Measurements from ENCODE around the gene RAP2C. TPM values are rescaled to one million over a fixed set of nuclear protein-coding genes. Genes with fewer than 3 reads are reported as not detected.

The RAP2C gene
- total RNA-seq, 4 donors from 2014 or later: 12.0 to 13.9 (median 13.3) TPM

DNA sequence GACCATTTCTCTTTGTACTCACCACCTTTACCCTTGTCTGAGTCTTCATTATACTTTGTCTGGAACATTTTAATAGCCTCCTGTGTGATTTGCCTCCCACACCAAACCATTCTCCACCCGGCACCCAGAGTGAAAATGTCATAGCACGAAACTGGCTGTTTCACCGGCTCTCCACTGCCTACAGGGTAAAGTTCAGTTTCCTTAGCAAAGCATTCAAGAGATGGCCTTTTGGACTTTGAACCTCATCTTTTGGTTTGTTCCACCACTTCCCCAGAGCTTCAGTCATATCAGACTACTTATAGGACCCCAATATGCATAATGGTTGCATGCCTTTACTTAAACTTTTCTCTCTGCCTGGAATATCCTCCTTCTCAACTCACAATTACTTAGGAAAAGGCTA, 38.3 kb downstream of the RAP2C start:
- no peak for TF ChIP-seq EP300 (IDR thresholded peaks at IDR 0.05)
- no peak for TF ChIP-seq POLR2A (IDR thresholded peaks at IDR 0.05; ENCODE audit: low read depth)
- TF ChIP-seq, protein P1, sequence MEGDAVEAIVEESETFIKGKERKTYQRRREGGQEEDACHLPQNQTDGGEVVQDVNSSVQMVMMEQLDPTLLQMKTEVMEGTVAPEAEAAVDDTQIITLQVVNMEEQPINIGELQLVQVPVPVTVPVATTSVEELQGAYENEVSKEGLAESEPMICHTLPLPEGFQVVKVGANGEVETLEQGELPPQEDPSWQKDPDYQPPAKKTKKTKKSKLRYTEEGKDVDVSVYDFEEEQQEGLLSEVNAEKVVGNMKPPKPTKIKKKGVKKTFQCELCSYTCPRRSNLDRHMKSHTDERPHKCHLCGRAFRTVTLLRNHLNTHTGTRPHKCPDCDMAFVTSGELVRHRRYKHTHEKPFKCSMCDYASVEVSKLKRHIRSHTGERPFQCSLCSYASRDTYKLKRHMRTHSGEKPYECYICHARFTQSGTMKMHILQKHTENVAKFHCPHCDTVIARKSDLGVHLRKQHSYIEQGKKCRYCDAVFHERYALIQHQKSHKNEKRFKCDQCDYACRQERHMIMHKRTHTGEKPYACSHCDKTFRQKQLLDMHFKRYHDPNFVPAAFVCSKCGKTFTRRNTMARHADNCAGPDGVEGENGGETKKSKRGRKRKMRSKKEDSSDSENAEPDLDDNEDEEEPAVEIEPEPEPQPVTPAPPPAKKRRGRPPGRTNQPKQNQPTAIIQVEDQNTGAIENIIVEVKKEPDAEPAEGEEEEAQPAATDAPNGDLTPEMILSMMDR (IDR thresholded peaks at IDR 0.05): no peak
- TF ChIP-seq POLR2AphosphoS5 (IDR thresholded peaks at IDR 0.05): no peak
- no peaks in the 10 kb centered on the region for H3K9me3 ChIP-seq
- DNase-seq (ENCODE audit: extremely low spot score): no peak
- H3K27me3 ChIP-seq: no peaks in the 10 kb centered on the region
- no peak overlapping the region for H3K4me3 ChIP-seq
- intact Hi-C loops (cut with DNase I): no loop called here
- H3K36me3 ChIP-seq: no peaks in the 10 kb centered on the region
- WGBS: 89% methylated on average over 3 of the region's 3 CpGs
- H3K27ac ChIP-seq (replicated peaks in 1 of 4): no peak overlapping the region
- no peaks in the 10 kb centered on the region for H3K4me1 ChIP-seq

- TF ChIP-seq POLR2AphosphoS5 (IDR thresholded peaks at IDR 0.05) (no peak), EP300 (IDR thresholded peaks at IDR 0.05) (no peak), POLR2A (IDR thresholded peaks at IDR 0.05; ENCODE audit: low read depth) (no peak)
- TF ChIP-seq, protein P1 (IDR thresholded peaks at IDR 0.05): no peak
- Histone ChIP-seq H3K27ac (replicated peaks in 1 of 4) (no peak overlapping the region), H3K4me1 (no peaks in the 10 kb centered on the region), H3K36me3 (no peaks in the 10 kb centered on the region), H3K27me3 (no peaks in the 10 kb centered on the region), H3K9me3 (no peaks in the 10 kb centered on the region), H3K4me3 (no peak overlapping the region)
- 45% methylated on average over 1 of the region's 1 CpG for WGBS
- intact Hi-C loops (cut with DNase I): no loop called here
- DNase-seq (ENCODE audit: extremely low spot score): no peak
These were observed 45.6 kb downstream of the RAP2C start for GRCh38 chrX:132173647-132174046.

- Histone ChIP-seq H3K4me3 (no peak overlapping the region), H3K36me3 (no peaks in the 10 kb centered on the region), H3K4me1 (no peaks in the 10 kb centered on the region), H3K9me3 (no peaks in the 10 kb centered on the region), H3K27ac (replicated peaks in 1 of 4) (no peak overlapping the region), H3K27me3 (no peaks in the 10 kb centered on the region)
- DNase-seq (ENCODE audit: extremely low spot score): no peak
- intact Hi-C loops (cut with DNase I): no loop called here
- 85% methylated on average over 3 of the region's 3 CpGs for WGBS
- TF ChIP-seq POLR2AphosphoS5 (IDR thresholded peaks at IDR 0.05) (no peak), EP300 (IDR thresholded peaks at IDR 0.05) (no peak), POLR2A (IDR thresholded peaks at IDR 0.05; ENCODE audit: low read depth) (no peak)
- TF ChIP-seq, protein P1 (IDR thresholded peaks at IDR 0.05): no peak
These were observed 47.4 kb downstream of the RAP2C start for GRCh38 chrX:132171881-132172280.

- intact Hi-C loops (cut with DNase I): no loop called here
These were observed 47.8 kb downstream of the RAP2C start for GRCh38 chrX:132171478-132171877.

GRCh38 chrX:132169554-132169953, 49.7 kb downstream of the RAP2C start:
- DNase-seq (ENCODE audit: extremely low spot score): no peak
- Histone ChIP-seq H3K9me3 (peaks cover 0 to 8% (median 3%) of the 10 kb centered on the region in 4 donors), H3K27me3 (no peaks in the 10 kb centered on the region), H3K36me3 (no peaks in the 10 kb centered on the region), H3K27ac (replicated peaks in 1 of 4) (no peak overlapping the region), H3K4me3 (no peak overlapping the region), H3K4me1 (no peaks in the 10 kb centered on the region)
- WGBS: 65% methylated on average over 3 of the region's 3 CpGs
- intact Hi-C loops (cut with DNase I): no loop called here
- TF ChIP-seq, protein P1 (IDR thresholded peaks at IDR 0.05): no peak
- TF ChIP-seq POLR2AphosphoS5 (IDR thresholded peaks at IDR 0.05) (no peak), POLR2A (IDR thresholded peaks at IDR 0.05; ENCODE audit: low read depth) (no peak)

More at GRCh38 chrX:132171478-132171877, 47.8 kb downstream of the RAP2C start:
- DNase-seq (ENCODE audit: extremely low spot score): no peak
- no peaks in the 10 kb centered on the region for H3K4me1 ChIP-seq
- H3K27me3 ChIP-seq: no peaks in the 10 kb centered on the region
- no peak overlapping the region for H3K27ac ChIP-seq (replicated peaks in 1 of 4)
- TF ChIP-seq, protein P1 (IDR thresholded peaks at IDR 0.05): no peak
- H3K9me3 ChIP-seq: no peaks in the 10 kb centered on the region
- H3K36me3 ChIP-seq: no peaks in the 10 kb centered on the region
- no peak overlapping the region for H3K4me3 ChIP-seq
- 22% methylated on average over 3 of the region's 3 CpGs for WGBS
